Measurements from ENCODE around the gene SHKBP1. TPM values are rescaled to one million over a fixed set of nuclear protein-coding genes. Genes with fewer than 3 reads are reported as not detected.

SHKBP1 gene
- total and polyA plus RNA-seq, 9 of the 15 experiments (the other 6 are each of a cell fraction or from before 2014, with no cell fraction given) = 1.2 to 58.1 (median 22.3) TPM

DNA sequence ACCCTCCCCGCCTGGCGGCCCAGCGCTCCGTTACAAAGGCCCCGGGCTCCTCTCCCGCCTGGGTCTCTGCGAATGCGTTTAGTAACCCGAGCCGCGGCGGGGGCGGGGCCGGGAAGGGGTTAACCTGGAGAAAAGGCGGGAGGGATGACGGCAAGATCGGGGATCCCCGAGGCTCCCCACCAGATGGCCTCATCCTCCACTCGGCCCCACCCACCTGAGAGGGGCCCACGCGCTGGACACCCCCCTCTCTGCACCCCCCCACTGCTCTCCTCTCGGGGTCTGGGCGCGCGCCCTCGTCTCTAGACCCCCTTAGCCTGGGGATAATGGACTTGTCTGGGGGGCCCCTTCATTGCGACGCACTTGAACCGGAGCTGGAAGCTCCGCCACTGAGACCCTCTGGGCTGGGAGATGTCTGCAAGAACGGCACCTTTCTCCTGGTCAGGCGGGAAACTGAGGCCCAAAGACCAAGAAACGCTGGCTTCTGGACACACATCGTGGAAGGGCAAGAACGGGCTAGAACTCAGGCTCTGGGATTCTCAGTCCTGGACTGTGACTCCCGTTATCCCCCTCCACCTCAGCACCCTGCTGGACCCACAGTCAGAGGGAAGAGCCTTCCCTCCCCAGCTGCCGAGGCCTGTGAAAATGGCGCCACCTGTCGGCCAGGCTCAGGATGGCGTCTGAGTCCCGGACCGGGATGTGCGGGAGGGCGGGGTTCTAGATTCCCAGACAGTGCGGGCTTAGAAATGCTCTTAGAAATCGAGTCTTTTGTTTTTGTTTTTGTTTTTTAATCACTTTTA lies 21.6 kb downstream of the SHKBP1 start (continued):
- TF ChIP-seq KLF13 (tag; IDR thresholded peaks at IDR 0.05; ENCODE audit: borderline replicate concordance, low read depth) = no peak
- no peak for TF ChIP-seq PPARD (CRISPR knock-in tag; IDR thresholded peaks at IDR 0.05)
- TF ChIP-seq POLR2G (IDR thresholded peaks at IDR 0.05; ENCODE audit: low read depth, low read length) = peak; percentile 72
- peak; percentile 82 for TF ChIP-seq SMC3 (conservative IDR thresholded peaks at IDR 0.05; ENCODE audit: insufficient read depth, low read depth, low read length)
- TF ChIP-seq SOX6 (IDR thresholded peaks at IDR 0.05) = no peak; the same call in 1 of the 2 replicates
- TF ChIP-seq ZNF717 (CRISPR knock-in tag; IDR thresholded peaks at IDR 0.05) = no peak
- no peak for TF ChIP-seq SRSF3 (IDR thresholded peaks at IDR 0.05; ENCODE audit: insufficient read depth, low read length)
- no peak for TF ChIP-seq POLR2H (tag; IDR thresholded peaks at IDR 0.05; ENCODE audit: low read depth)
- TF ChIP-seq ZNF436 (CRISPR knock-in tag; IDR thresholded peaks at IDR 0.05) = no peak
- peak; percentile 37; the same call in 1 of the 2 replicates for TF ChIP-seq CC2D1A (IDR thresholded peaks at IDR 0.05)
- TF ChIP-seq MYNN (IDR thresholded peaks at IDR 0.05) = peak; percentile 48; the same call in 1 of the 2 replicates
- TF ChIP-seq MYNN (CRISPR knock-in tag; IDR thresholded peaks at IDR 0.05) = no peak
- TF ChIP-seq RB1 (IDR thresholded peaks at IDR 0.05; ENCODE audit: low read depth) = peak; percentile 82
- TF ChIP-seq ZNF277 (CRISPR knock-in tag; IDR thresholded peaks at IDR 0.05; ENCODE audit: borderline replicate concordance) = no peak
- no peak for TF ChIP-seq COPS2 (conservative IDR thresholded peaks at IDR 0.05)
- TF ChIP-seq, protein P1, sequence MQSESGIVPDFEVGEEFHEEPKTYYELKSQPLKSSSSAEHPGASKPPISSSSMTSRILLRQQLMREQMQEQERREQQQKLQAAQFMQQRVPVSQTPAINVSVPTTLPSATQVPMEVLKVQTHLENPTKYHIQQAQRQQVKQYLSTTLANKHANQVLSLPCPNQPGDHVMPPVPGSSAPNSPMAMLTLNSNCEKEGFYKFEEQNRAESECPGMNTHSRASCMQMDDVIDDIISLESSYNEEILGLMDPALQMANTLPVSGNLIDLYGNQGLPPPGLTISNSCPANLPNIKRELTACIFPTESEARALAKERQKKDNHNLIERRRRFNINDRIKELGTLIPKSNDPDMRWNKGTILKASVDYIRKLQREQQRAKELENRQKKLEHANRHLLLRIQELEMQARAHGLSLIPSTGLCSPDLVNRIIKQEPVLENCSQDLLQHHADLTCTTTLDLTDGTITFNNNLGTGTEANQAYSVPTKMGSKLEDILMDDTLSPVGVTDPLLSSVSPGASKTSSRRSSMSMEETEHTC (IDR thresholded peaks at IDR 0.05) = no peak
- TF ChIP-seq, protein P2, sequence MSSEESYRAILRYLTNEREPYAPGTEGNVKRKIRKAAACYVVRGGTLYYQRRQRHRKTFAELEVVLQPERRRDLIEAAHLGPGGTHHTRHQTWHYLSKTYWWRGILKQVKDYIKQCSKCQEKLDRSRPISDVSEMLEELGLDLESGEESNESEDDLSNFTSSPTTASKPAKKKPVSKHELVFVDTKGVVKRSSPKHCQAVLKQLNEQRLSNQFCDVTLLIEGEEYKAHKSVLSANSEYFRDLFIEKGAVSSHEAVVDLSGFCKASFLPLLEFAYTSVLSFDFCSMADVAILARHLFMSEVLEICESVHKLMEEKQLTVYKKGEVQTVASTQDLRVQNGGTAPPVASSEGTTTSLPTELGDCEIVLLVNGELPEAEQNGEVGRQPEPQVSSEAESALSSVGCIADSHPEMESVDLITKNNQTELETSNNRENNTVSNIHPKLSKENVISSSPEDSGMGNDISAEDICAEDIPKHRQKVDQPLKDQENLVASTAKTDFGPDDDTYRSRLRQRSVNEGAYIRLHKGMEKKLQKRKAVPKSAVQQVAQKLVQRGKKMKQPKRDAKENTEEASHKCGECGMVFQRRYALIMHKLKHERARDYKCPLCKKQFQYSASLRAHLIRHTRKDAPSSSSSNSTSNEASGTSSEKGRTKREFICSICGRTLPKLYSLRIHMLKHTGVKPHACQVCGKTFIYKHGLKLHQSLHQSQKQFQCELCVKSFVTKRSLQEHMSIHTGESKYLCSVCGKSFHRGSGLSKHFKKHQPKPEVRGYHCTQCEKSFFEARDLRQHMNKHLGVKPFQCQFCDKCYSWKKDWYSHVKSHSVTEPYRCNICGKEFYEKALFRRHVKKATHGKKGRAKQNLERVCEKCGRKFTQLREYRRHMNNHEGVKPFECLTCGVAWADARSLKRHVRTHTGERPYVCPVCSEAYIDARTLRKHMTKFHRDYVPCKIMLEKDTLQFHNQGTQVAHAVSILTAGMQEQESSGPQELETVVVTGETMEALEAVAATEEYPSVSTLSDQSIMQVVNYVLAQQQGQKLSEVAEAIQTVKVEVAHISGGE (CRISPR knock-in tag; IDR thresholded peaks at IDR 0.05) = no peak
- TF ChIP-seq NFE2 (IDR thresholded peaks at IDR 0.05; ENCODE audit: low read depth) = no peak
- TF ChIP-seq ZNF395 (CRISPR knock-in tag; IDR thresholded peaks at IDR 0.05) = no peak; the same call in 1 of the 2 replicates
- TF ChIP-seq ETV1 (tag; conservative IDR thresholded peaks at IDR 0.05; ENCODE audit: low read depth) = no peak

Measured in K562 (cell line).